ENCODE measurements around the gene ATIC.

ATIC gene

GRCh38 chr2:215382011-215382410 is 70.2 kb downstream of the ATIC start (continued):
- TF ChIP-seq TSHZ2 (CRISPR knock-in tag; IDR thresholded peaks at IDR 0.05) (no peak), GLIS3 (CRISPR knock-in tag; IDR thresholded peaks at IDR 0.05) (no peak), RARB (CRISPR knock-in tag; IDR thresholded peaks at IDR 0.05) (no peak)

GRCh38 chr2:215382480-215382879 is 70.6 kb downstream of the ATIC start:
- no peak for TF ChIP-seq CREB5 (CRISPR knock-in tag; IDR thresholded peaks at IDR 0.05; ENCODE audit: low read depth)
- TF ChIP-seq POU6F1 (CRISPR knock-in tag; IDR thresholded peaks at IDR 0.05; ENCODE audit: borderline replicate concordance, low read depth): no peak
- no peak for TF ChIP-seq CSDC2 (CRISPR knock-in tag; IDR thresholded peaks at IDR 0.05)
- TF ChIP-seq BACH2 (CRISPR knock-in tag; IDR thresholded peaks at IDR 0.05; ENCODE audit: borderline replicate concordance): no peak

GRCh38 chr2:215383652-215384279 is 71.9 kb downstream of the ATIC start:
- no peak for TF ChIP-seq ZNF70 (CRISPR knock-in tag; IDR thresholded peaks at IDR 0.05)
- TF ChIP-seq CSRNP3 (CRISPR knock-in tag; IDR thresholded peaks at IDR 0.05): no peak
- TF ChIP-seq POU6F1 (CRISPR knock-in tag; IDR thresholded peaks at IDR 0.05; ENCODE audit: borderline replicate concordance, low read depth): no peak
- no peak for TF ChIP-seq RARB (CRISPR knock-in tag; IDR thresholded peaks at IDR 0.05)
- ATAC-seq: no peak

More at GRCh38 chr2:215382480-215382879, 70.6 kb downstream of the ATIC start:
- no peak for ATAC-seq

GRCh38 chr2:215384710-215385109 is 72.9 kb downstream of the ATIC start:
- no peak for ATAC-seq
- TF ChIP-seq TOX (CRISPR knock-in tag; IDR thresholded peaks at IDR 0.05; ENCODE audit: borderline replicate concordance) (no peak), TCF4 (CRISPR knock-in tag; IDR thresholded peaks at IDR 0.05; ENCODE audit: borderline replicate concordance) (no peak), RARB (CRISPR knock-in tag; IDR thresholded peaks at IDR 0.05) (no peak)

GRCh38 chr2:215386566-215386965 is 74.7 kb downstream of the ATIC start:
- TF ChIP-seq CSRNP3 (CRISPR knock-in tag; IDR thresholded peaks at IDR 0.05) (no peak), TCF4 (CRISPR knock-in tag; IDR thresholded peaks at IDR 0.05; ENCODE audit: borderline replicate concordance) (no peak), SNAI2 (CRISPR knock-in tag; IDR thresholded peaks at IDR 0.05) (no peak), ARNTL (CRISPR knock-in tag; IDR thresholded peaks at IDR 0.05; ENCODE audit: borderline replicate concordance, low read depth) (no peak), ZNF70 (CRISPR knock-in tag; IDR thresholded peaks at IDR 0.05) (no peak)
- ATAC-seq: no peak

Data from SK-N-SH treated with all-trans-retinoic acid at 6 μM for 48 hours (cell line).